K562 (cell line): Measurements from ENCODE around the gene RBPJ. TPM values are rescaled to one million over a fixed set of nuclear protein-coding genes. Genes with fewer than 3 reads are reported as not detected.

Source experiments
- ATAC-seq: fragments of 200-7000 bp; cut with Tn5 transposase; 3 replicates; pipeline ENCODE4 v1.9.1; 2020; ENCODE audit warnings: moderate library complexity
- BruUV-seq: library from RNA; stranded (reverse); fragments of 400-500 nt; replicated peaks from 2 replicates; lab custom pipeline; 2021; lab: Mats Ljungman, UMichigan
- CTCF ChIA-PET: fragments of 300-600 bp; formaldehyde crosslinking; extraction: SDS; loops from one replicate; lab custom pipeline; 2021; ENCODE audit warnings: low intra/inter-chr PET ratio; lab: Yijun Ruan, JAX
- POLR2A ChIA-PET: fragments of 300-600, 350-650 bp; sonication (Branson Sonifier 250); formaldehyde crosslinking; extraction: SDS; loops from one replicate; lab custom pipeline; 2021; ENCODE audit warnings: antibody characterized with exemption, inconsistent platforms; lab: Yijun Ruan, JAX
- DNase-seq, 4 experiments: peaks; one replicate each; pipeline versions ENCODE4 v3.0.0 to v3.0.0-alpha.2; 2011 to 2018; ENCODE audit warnings: low spot score in 3 of 4, mixed read lengths in 3 of 4; ENCODE audit errors: extremely low read depth in 1 of 4
- FAIRE-seq: peaks from 2 replicates; lab custom pipeline; 2011; peaks lifted over from hg19 to GRCh38; lab: Jason Lieb, UNC
- H2AFZ ChIP-seq: 2 replicates; pipeline ENCODE4 v1.6.0; 2011; ENCODE audit warnings: low read depth, low read length, control low read depth, inconsistent platforms
- H3K27ac ChIP-seq: fragments of 200-600 bp; 3 replicates; pipeline ENCODE4 v1.8.0; 2011; ENCODE audit warnings: low read depth, mild to moderate bottlenecking, control low read depth, inconsistent platforms, low read length, moderate library complexity, mixed read lengths; ENCODE audit errors: extremely low read depth
- H3K27me3 ChIP-seq, 2 experiments: fragments of 300-600 bp in 1 of 2; 2 replicates in 1 of 2; 3 replicates in 1 of 2; pipeline versions ENCODE4 v1.6.0 to v1.8.0; 2011; ENCODE audit warnings: inconsistent platforms in 2 of 2, low read length in 2 of 2, mild to moderate bottlenecking in 1 of 2, mixed read lengths in 1 of 2, moderate library complexity in 1 of 2; ENCODE audit not compliant: control insufficient read depth in 2 of 2, insufficient read depth in 2 of 2
- H3K36me3 ChIP-seq: fragments of 300-600 bp; 3 replicates; pipeline ENCODE4 v1.8.0; 2011; ENCODE audit warnings: mild to moderate bottlenecking, low read length, inconsistent platforms; ENCODE audit not compliant: control insufficient read depth, insufficient read depth
- H3K4me1 ChIP-seq, 2 experiments: fragments of 200-600 bp in 1 of 2; replicated peaks in 1 of 2; 2 replicates in 1 of 2; 3 replicates in 1 of 2; pipeline versions ENCODE4 v1.5.1 to v1.8.0; 2011; ENCODE audit warnings: inconsistent platforms in 2 of 2, low read length in 2 of 2, mild to moderate bottlenecking in 1 of 2, mixed read lengths in 1 of 2, moderate library complexity in 1 of 2; ENCODE audit not compliant: control insufficient read depth in 2 of 2, insufficient read depth in 2 of 2
- H3K4me2 ChIP-seq: 2 replicates; pipeline ENCODE4 v1.6.1; 2011; ENCODE audit warnings: low read length, control low read depth, inconsistent platforms, mixed read lengths; ENCODE audit not compliant: insufficient read depth
- H3K4me3 ChIP-seq: fragments of 200-600 bp; sonication (generic), shearing (Covaris generic); 2 replicates; pipeline ENCODE4 v1.5.1; 2016; ENCODE audit warnings: control low read depth, inconsistent platforms
- H3K79me2 ChIP-seq: fragments of 200-600 bp; 3 replicates; pipeline ENCODE4 v1.8.0; 2011; ENCODE audit warnings: low read length, inconsistent platforms; ENCODE audit not compliant: control insufficient read depth, insufficient read depth
- H3K9ac ChIP-seq, 2 experiments: 2 replicates each; pipeline versions ENCODE4 v1.6.0 to v1.6.1; 2011; ENCODE audit warnings: low read depth in 2 of 2, low read length in 2 of 2, control low read depth in 1 of 2, inconsistent platforms in 1 of 2, mild to moderate bottlenecking in 1 of 2, mixed read lengths in 1 of 2; ENCODE audit not compliant: insufficient read depth in 1 of 2
- H3K9me1 ChIP-seq: one replicate; pipeline ENCODE4 v1.6.0; 2011; ENCODE audit warnings: inconsistent platforms, mild to moderate bottlenecking, low read length, moderate library complexity; ENCODE audit not compliant: control insufficient read depth, insufficient read depth
- H3K9me3 ChIP-seq: replicated peaks from 2 replicates; pipeline ENCODE4 v1.5.1; 2011; ENCODE audit warnings: low read depth, low read length, inconsistent platforms; ENCODE audit not compliant: control insufficient read depth, insufficient read depth
- H4K20me1 ChIP-seq: replicated peaks from 2 replicates; pipeline ENCODE4 v1.6.1; 2011; ENCODE audit warnings: low read length, inconsistent platforms, mixed read lengths; ENCODE audit not compliant: control insufficient read depth, insufficient read depth
- CREB1 ChIP-seq, 2 experiments: sonication (generic) in 1 of 2; formaldehyde crosslinking in 1 of 2; IDR thresholded peaks; 2 replicates each; pipeline versions ENCODE4 v1.6.1 to v1.8.0; 2012 to 2022; ENCODE audit warnings: inconsistent platforms in 1 of 2, mild to moderate bottlenecking in 1 of 2, missing genetic modification reagents in 1 of 2, moderate library complexity in 1 of 2
- CREM ChIP-seq: IDR thresholded peaks from 2 replicates; pipeline ENCODE4 v1.6.1; 2014; ENCODE audit warnings: antibody characterized with exemption, low read depth
- GTF2E2 ChIP-seq: fragments of 200-800 bp; sonication (Bioruptor generic); IDR thresholded peaks from 2 replicates; pipeline ENCODE4 v1.6.1; 2016; ENCODE audit warnings: missing genetic modification characterization, missing compliant biosample characterization
- HDAC2 ChIP-seq: fragments of 450-650 bp; IDR thresholded peaks from 2 replicates; pipeline ENCODE4 v1.6.1; 2016; ENCODE audit warnings: mild to moderate bottlenecking
- HDGF ChIP-seq: fragments of 450-650 bp; IDR thresholded peaks from 2 replicates; pipeline ENCODE4 v1.6.1; 2016
- RBBP5 ChIP-seq: fragments of 200-600 bp; sonication (generic); IDR thresholded peaks from 2 replicates; pipeline ENCODE4 v1.6.1; 2012; ENCODE audit warnings: borderline replicate concordance, mild to moderate bottlenecking, low read length, control low read depth, inconsistent platforms; ENCODE audit not compliant: insufficient read depth, poor library complexity, severe bottlenecking
- SMARCA4 ChIP-seq: fragments of 450-650 bp; IDR thresholded peaks from 2 replicates; pipeline ENCODE4 v1.6.1; 2016
- TSC22D4 ChIP-seq: fragments of 450-650 bp; IDR thresholded peaks from 2 replicates; pipeline ENCODE4 v1.6.1; 2016; ENCODE audit warnings: missing genetic modification characterization, missing biosample characterization, control low read depth
- U2AF2 ChIP-seq: fragments of 200-400 bp; formaldehyde crosslinking; optimal IDR thresholded peaks from 2 replicates; pipeline ENCODE3; 2017; ENCODE audit warnings: low read depth, mild to moderate bottlenecking, low read length
- USF2 ChIP-seq: sonication (generic); formaldehyde crosslinking; IDR thresholded peaks from 2 replicates; pipeline ENCODE4 v1.5.0; 2020; ENCODE audit warnings: missing genetic modification reagents
- YBX1 ChIP-seq: fragments of 450-650 bp; IDR thresholded peaks from 2 replicates; pipeline ENCODE4 v1.7.1; 2016; ENCODE audit warnings: mild to moderate bottlenecking
- ZKSCAN1 ChIP-seq: fragments of 150-350 bp; IDR thresholded peaks from 2 replicates; pipeline ENCODE4 v1.6.1; 2016; ENCODE audit warnings: low read depth, low read length
- ZNF551 ChIP-seq: fragments of 250-450 bp; sonication (Bioruptor Pico); IDR thresholded peaks from 2 replicates; pipeline ENCODE4 v1.5.0; 2021; ENCODE audit warnings: mild to moderate bottlenecking, moderate library complexity
- ZNF699 ChIP-seq: fragments of 250-450 bp; sonication (Bioruptor Pico); IDR thresholded peaks from 2 replicates; pipeline ENCODE4 v1.8.0; 2021; ENCODE audit warnings: mild to moderate bottlenecking, moderate library complexity; ENCODE audit not compliant: insufficient replicate concordance
- WGBS: fragments of 100-300 bp; shearing (Covaris generic); methylation state at CpG from one replicate; pipeline ENCODE4 v1.1.6; 2016; ENCODE audit warnings: low coverage, mixed read lengths; ENCODE audit not compliant: insufficient coverage; ENCODE audit errors: missing lambda C conversion rate; 5-methylcytosine and 5-hydroxymethylcytosine counted together
- in situ Hi-C: fragments of 300-500 bp; cut with MboI; formaldehyde crosslinking; loops from 4 replicates; pipeline ENCODE4 v1.15.0; 2018; ENCODE audit warnings: inconsistent platforms, mixed read lengths
- intact Hi-C: fragments of 100-400 bp; cut with micrococcal nuclease; formaldehyde crosslinking; loops from 2 replicates; pipeline ENCODE4 v1.14.2; 2022
- polyA plus RNA-seq, 8 experiments: library from polyadenylated mRNA; depleted of rRNA in 4 of 8; stranded (reverse) in 5 of 8; unstranded in 3 of 8; fragments of >200 nt; fragmentation: Nextera tagmentation in 2 of 8; fragmentation: Illumina TruSeq in 1 of 8; extraction: Ambion mirVana in 2 of 8; extraction: Trizol in 1 of 8; gene quantifications; 2 replicates each; pipeline versions ENCODE4 v1.2.1 to v1.2.3, GENCODE V29; 2011 to 2014; ENCODE audit warnings: inconsistent platforms in 1 of 8, missing spikeins in 1 of 8
- total RNA-seq, 7 experiments: library from RNA; depleted of rRNA in 6 of 7; stranded (reverse); fragments of >200 nt in 6 of 7; fragmentation: Illumina TruSeq in 2 of 7; extraction: Trizol in 2 of 7; gene quantifications; 2 replicates each; pipeline versions ENCODE4 v1.2.1 to v1.2.3, GENCODE V29; 2011 to 2021; ENCODE audit warnings: low replicate concordance in 1 of 7

The RBPJ gene
- total and polyA plus RNA-seq, 9 of the 15 experiments (the other 6 are each of a cell fraction or from before 2014, with no cell fraction given), result 17.2 to 49.4 (median 33.8) TPM

DNA sequence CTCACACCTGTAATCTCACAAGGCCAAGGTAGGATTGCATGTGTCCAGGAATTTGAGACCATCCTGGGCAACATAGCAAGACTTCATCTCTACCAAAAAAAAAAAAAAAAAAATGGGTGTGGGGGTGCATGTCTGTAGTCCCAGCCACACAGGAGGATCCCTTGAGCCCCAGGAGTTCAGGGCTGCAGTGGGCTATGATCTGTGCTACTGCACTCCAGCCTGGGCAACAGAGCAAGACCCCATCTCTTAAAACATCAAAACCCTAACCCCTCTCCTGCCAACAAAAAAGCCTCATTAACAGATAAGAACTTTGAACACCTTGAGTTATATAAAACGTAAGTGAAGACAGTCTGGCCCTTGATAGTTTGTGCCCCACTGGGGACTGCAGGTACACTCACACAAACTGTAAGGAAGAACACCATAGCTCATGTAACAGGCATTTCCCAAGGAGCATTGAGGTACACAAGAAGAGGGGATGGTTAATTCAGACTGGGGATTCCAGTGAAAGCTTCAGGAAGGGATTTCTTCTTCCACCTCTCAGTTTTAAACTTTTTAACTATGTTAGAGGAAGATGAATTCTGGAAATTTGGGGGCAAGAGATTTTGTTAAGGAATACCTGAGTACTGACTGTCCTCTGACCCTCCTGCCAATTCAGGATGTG, 34.7 kb downstream of the RBPJ start:
- no peak overlapping the region for H3K9ac ChIP-seq

DNA sequence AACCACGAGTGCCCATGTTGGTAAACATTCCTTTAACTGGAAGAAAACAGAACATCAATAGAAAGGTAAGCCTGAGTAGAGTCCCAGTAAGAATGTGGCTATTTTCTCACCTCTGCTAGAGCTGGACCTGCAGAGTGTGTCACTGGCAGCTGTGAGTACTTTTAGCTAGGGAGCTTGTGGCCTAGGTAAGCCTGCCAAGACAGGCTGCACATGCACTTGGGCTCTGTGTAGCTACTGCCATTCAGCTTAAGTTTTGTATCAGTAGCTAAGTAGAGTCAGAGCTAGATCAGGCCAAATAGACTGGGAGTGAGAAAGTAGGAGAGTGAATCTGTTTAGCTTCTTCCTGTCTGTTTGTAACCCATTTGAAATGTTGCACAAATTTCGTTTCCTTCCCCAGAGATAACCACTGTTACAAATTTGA, 35.3 kb downstream of the RBPJ start:
- ChIA-PET CTCF (no interaction called here), POLR2A (interaction anchor here (1.4 kb wide), 1 partner anchor 10 kb away, joined by 6 read pairs; no protein-coding TSS in a partner anchor)
- H2AFZ ChIP-seq, result no peak overlapping the region
- H3K4me3 ChIP-seq, result no peak overlapping the region
- no peaks in the 10 kb centered on the region for H3K9me3 ChIP-seq
- no peaks in the 10 kb centered on the region for H3K27me3 ChIP-seq
- no TSS peak for BruUV-seq
- H3K9ac ChIP-seq, result no peak overlapping the region
- H4K20me1 ChIP-seq, result no peaks in the 10 kb centered on the region
- H3K79me2 ChIP-seq, result peaks cover 68% of the 10 kb centered on the region
- WGBS, result 52% methylated on average over 2 of the region's 2 CpGs
- H3K9me1 ChIP-seq, result no peaks in the 10 kb centered on the region
- intact Hi-C loops, result no loop called here
- DNase-seq (no peak), ATAC-seq (peak; percentile 52), FAIRE-seq (no peak)
- in situ Hi-C loops, result no loop called here
- H3K36me3 ChIP-seq, result no peaks in the 10 kb centered on the region
- H3K27ac ChIP-seq, result no peak overlapping the region
- H3K4me2 ChIP-seq, result no peak overlapping the region
- peaks cover 0 to 7% of the 10 kb centered on the region in 2 experiments; a peak in 2 of 5 replicates for H3K4me1 ChIP-seq
- TF ChIP-seq ZKSCAN1, result no peak
- no peak for TF ChIP-seq SMARCA4
- no peak for TF ChIP-seq GTF2E2 (tag)
- TF ChIP-seq HDAC2, result no peak
- no peak for TF ChIP-seq USF2 (CRISPR knock-in tag)
- TF ChIP-seq TSC22D4, result no peak
- no peak for TF ChIP-seq ZNF551 (CRISPR knock-in tag)
- TF ChIP-seq YBX1, result no peak
- TF ChIP-seq CREM, result no peak
- no peak for TF ChIP-seq U2AF2

More for the DNA sequence above, 34.7 kb downstream of the RBPJ start:
- Histone ChIP-seq H3K4me2 (no peak overlapping the region), H3K27me3 (no peaks in the 10 kb centered on the region), H2AFZ (no peak overlapping the region), H3K79me2 (peaks cover 69% of the 10 kb centered on the region), H3K36me3 (no peaks in the 10 kb centered on the region), H4K20me1 (no peaks in the 10 kb centered on the region), H3K9me1 (no peaks in the 10 kb centered on the region), H3K4me3 (no peak overlapping the region), H3K9me3 (no peaks in the 10 kb centered on the region), H3K4me1 (peaks cover 0 to 7% of the 10 kb centered on the region in 2 experiments; a peak in 2 of 5 replicates), H3K27ac (no peak overlapping the region)
- intact Hi-C loops (no loop called here), in situ Hi-C loops (no loop called here)
- POLR2A ChIA-PET, result interaction anchor here (1.4 kb wide), 1 partner anchor 10 kb away, joined by 6 read pairs; no protein-coding TSS in a partner anchor
- no peak for ATAC-seq
- WGBS, result 58% methylated on average over 1 of the region's 1 CpG
- no peak for DNase-seq
- no peak for FAIRE-seq
- BruUV-seq, result no TSS peak
- CTCF ChIA-PET, result no interaction called here
- no peak for TF ChIP-seq RBBP5
- no peak for TF ChIP-seq CREB1 (IDR thresholded peaks at IDR 0.05)
- no peak for TF ChIP-seq CREB1 (CRISPR knock-in tag; IDR thresholded peaks at IDR 0.05)
- no peak for TF ChIP-seq HDGF
- no peak for TF ChIP-seq ZNF699 (CRISPR knock-in tag)
